Measurements from ENCODE around the gene GZMM. TPM values are rescaled to one million over a fixed set of nuclear protein-coding genes. Genes with fewer than 3 reads are reported as not detected.

The GZMM gene
- total and polyA plus RNA-seq, 2 experiments from 2014 or later: not detected

DNA sequence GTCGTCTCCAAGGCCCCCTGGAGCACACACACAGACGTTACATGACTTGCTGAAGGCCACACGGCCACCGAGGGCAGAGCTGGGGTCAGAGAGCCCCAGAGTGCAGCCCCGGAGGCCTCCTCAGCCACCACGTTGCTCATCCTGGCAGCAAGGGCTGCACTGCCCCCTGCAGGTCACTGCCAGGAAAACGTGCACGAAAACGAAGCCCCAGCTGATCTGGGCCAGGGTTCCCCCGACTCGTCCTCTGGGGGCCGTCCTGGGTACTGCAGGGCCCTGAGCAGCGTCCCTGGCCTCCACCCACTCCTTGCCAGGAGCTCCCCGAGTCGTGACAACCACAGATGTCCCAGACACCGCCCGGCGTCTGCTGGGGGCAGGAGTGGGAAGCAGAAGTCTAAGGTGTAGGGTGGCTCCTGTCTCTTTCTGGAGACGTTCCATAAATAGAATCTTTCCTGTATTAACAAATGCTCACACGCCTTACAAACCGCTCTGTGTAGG lies 33.2 kb upstream of the GZMM start:
- Histone ChIP-seq H3K4me3 (no peak overlapping the region), H3K79me2 (peaks cover 33% of the 10 kb centered on the region), H3K27ac (peak overlapping the region; percentile 94), H3K9me3 (ENCODE audit: low read depth) (no peaks in the 10 kb centered on the region), H2AFZ (peak overlapping the region; percentile 6), H3K4me1 (ENCODE audit: insufficient read depth) (peaks cover 32% of the 10 kb centered on the region), H3K36me3 (replicated peaks; ENCODE audit: insufficient read depth, low read depth) (no peaks in the 10 kb centered on the region), H3K9me2 (replicated peaks; ENCODE audit: insufficient read depth) (no peaks in the 10 kb centered on the region), H4K20me1 (ENCODE audit: insufficient read depth, poor library complexity, severe bottlenecking) (no peaks in the 10 kb centered on the region), H3K4me2 (peak overlapping the region; percentile 67), H3K27me3 (no peaks in the 10 kb centered on the region)
- TF ChIP-seq EZH2 (IDR thresholded peaks at IDR 0.05; ENCODE audit: borderline replicate concordance) (no peak), EZH2phosphoT487 (IDR thresholded peaks at IDR 0.05; ENCODE audit: low read depth, severe bottlenecking, unreplicated experiment) (no peak)
- TF ChIP-seq, protein P1, sequence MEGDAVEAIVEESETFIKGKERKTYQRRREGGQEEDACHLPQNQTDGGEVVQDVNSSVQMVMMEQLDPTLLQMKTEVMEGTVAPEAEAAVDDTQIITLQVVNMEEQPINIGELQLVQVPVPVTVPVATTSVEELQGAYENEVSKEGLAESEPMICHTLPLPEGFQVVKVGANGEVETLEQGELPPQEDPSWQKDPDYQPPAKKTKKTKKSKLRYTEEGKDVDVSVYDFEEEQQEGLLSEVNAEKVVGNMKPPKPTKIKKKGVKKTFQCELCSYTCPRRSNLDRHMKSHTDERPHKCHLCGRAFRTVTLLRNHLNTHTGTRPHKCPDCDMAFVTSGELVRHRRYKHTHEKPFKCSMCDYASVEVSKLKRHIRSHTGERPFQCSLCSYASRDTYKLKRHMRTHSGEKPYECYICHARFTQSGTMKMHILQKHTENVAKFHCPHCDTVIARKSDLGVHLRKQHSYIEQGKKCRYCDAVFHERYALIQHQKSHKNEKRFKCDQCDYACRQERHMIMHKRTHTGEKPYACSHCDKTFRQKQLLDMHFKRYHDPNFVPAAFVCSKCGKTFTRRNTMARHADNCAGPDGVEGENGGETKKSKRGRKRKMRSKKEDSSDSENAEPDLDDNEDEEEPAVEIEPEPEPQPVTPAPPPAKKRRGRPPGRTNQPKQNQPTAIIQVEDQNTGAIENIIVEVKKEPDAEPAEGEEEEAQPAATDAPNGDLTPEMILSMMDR (IDR thresholded peaks at IDR 0.05; ENCODE audit: poor library complexity): peak; percentile 99
- WGBS (ENCODE audit: low lambda C conversion rate, missing lambda C conversion rate): 11% methylated on average over 21 of the region's 21 CpGs
- peak; percentile 95 for DNase-seq (ENCODE audit: low spot score)

DNA sequence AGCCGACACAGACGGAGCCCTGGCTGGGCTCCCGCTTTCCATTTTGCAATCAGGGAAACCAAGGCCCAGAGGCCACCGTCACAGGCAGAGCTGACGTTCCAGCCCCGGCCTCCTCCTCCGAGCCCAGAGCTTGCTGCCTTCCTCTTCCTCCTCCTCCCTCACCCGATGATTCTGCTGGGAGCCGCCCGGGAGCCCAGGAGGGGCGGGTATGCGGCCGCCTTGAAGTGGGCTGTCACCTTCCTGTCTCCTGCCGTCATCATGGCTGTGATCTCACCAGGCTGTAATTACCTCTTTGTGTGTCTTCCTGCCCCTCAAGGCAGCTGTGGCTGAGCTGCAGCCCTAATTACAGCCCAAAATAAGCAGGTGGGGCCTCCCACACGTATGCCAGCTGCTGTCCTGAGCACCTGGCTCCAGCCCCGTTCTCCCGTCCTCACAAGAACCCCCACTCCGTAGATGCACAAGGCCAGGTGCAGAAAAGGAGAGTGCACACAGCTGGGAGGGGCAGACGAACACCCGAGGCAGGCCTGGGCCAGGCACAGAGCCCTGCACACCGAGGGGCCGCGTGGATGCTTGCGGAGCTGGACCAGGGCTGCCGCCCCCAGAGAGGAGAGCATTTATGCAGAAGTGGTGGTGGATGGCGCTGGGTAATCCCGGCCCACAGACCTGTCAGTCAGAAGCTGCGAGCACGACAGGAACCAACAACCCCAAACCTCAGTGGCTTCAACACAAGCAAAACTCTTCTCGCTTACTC lies 32.6 kb upstream of the GZMM start:
- H3K4me2 ChIP-seq: peak overlapping the region; percentile 67
- no peak overlapping the region for H3K4me3 ChIP-seq
- H3K79me2 ChIP-seq: peaks cover 33% of the 10 kb centered on the region
- 38% methylated on average over 30 of the region's 30 CpGs for WGBS (ENCODE audit: low lambda C conversion rate, missing lambda C conversion rate)
- no peaks in the 10 kb centered on the region for H3K9me2 ChIP-seq (replicated peaks; ENCODE audit: insufficient read depth)
- peak overlapping the region; percentile 94 for H3K27ac ChIP-seq
- H3K9me3 ChIP-seq (ENCODE audit: low read depth): no peaks in the 10 kb centered on the region
- no peaks in the 10 kb centered on the region for H4K20me1 ChIP-seq (ENCODE audit: insufficient read depth, poor library complexity, severe bottlenecking)
- peaks cover 34% of the 10 kb centered on the region for H3K4me1 ChIP-seq (ENCODE audit: insufficient read depth)
- H3K36me3 ChIP-seq (replicated peaks; ENCODE audit: insufficient read depth, low read depth): no peaks in the 10 kb centered on the region
- no peaks in the 10 kb centered on the region for H3K27me3 ChIP-seq
- TF ChIP-seq EZH2phosphoT487 (IDR thresholded peaks at IDR 0.05; ENCODE audit: low read depth, severe bottlenecking, unreplicated experiment) (no peak), EZH2 (IDR thresholded peaks at IDR 0.05; ENCODE audit: borderline replicate concordance) (no peak)
- TF ChIP-seq, protein P1 (IDR thresholded peaks at IDR 0.05; ENCODE audit: poor library complexity): no peak
- peak; percentile 74 for DNase-seq (ENCODE audit: low spot score)
- peak overlapping the region; percentile 6 for H2AFZ ChIP-seq

DNA sequence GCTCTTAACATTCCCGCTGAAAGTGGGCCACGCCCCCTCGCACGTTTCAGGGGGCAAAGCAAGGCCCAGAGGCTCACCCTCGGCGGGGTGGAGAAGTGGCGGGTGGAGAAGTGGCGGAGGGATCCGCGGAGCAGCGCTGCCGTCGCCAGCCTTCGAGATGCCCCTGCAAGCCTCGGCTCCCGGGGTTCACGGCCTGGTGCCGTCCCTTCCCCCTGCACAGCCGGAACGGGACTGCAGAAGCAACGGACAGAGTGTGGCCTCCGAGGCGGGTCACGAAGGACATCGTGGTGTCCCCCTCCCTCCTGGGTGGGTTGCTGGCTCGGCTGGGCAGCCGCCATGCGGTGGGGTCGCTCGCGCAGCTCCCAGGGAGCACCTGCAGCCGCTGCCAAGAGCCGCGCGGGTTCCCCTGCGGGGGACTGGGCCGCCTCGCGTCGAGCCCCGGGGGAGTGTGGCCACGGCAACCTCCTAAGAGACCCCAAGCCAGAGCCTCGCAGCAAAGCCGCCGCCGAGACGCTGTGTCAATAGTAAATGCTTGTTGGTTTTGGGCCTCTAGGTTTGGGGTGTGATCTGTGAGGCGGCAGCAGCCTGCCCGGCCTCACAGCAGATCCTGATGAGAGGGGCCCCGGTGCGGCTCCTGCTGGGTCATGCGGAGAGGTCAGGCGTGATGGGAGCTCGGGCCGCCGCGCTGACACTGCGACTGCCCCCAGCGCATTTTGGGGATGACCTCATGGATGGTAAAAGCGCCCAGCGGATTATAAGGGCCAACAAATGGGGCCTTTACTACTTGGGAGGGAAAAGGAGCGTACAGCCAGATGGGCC lies 31.1 kb upstream of the GZMM start:
- H3K9me3 ChIP-seq (ENCODE audit: low read depth): no peaks in the 10 kb centered on the region
- H2AFZ ChIP-seq: no peak overlapping the region
- WGBS (ENCODE audit: low lambda C conversion rate, missing lambda C conversion rate): 83% methylated on average over 56 of the region's 62 CpGs
- no peaks in the 10 kb centered on the region for H3K9me2 ChIP-seq (replicated peaks; ENCODE audit: insufficient read depth)
- TF ChIP-seq, protein P1 (IDR thresholded peaks at IDR 0.05; ENCODE audit: poor library complexity): no peak
- TF ChIP-seq EZH2 (IDR thresholded peaks at IDR 0.05; ENCODE audit: borderline replicate concordance): no peak
- no peak for TF ChIP-seq EZH2phosphoT487 (IDR thresholded peaks at IDR 0.05; ENCODE audit: low read depth, severe bottlenecking, unreplicated experiment)
- DNase-seq (ENCODE audit: low spot score): no peak
- peaks cover 33% of the 10 kb centered on the region for H3K79me2 ChIP-seq
- peaks cover 38% of the 10 kb centered on the region for H3K4me1 ChIP-seq (ENCODE audit: insufficient read depth)
- H3K27me3 ChIP-seq: no peaks in the 10 kb centered on the region
- no peak overlapping the region for H3K4me3 ChIP-seq
- H3K27ac ChIP-seq: peak overlapping the region; percentile 94
- H4K20me1 ChIP-seq (ENCODE audit: insufficient read depth, poor library complexity, severe bottlenecking): no peaks in the 10 kb centered on the region
- no peaks in the 10 kb centered on the region for H3K36me3 ChIP-seq (replicated peaks; ENCODE audit: insufficient read depth, low read depth)
- H3K4me2 ChIP-seq: no peak overlapping the region
